ENCODE measurements around the gene SLIT2.

DNA sequence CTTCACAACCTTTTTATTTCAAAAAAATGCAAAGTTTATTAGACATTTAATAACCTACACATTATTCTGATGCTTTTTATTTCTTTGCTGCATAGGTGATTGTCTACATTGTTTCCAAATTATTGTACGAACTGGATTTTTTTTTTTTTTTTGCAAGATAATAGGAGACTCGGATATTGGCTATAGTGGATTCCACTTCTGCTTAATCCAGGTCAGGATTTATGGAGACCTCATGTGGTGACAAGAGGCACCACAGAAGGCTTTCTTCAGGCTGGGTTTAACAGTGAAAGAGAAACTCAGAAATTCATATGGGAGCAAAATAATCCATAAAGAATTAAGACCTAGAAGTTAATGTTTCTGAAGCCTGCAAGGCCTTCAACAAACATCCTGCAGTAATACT, 2.4 kb upstream of the SLIT2 start:
- TF ChIP-seq, protein P1, sequence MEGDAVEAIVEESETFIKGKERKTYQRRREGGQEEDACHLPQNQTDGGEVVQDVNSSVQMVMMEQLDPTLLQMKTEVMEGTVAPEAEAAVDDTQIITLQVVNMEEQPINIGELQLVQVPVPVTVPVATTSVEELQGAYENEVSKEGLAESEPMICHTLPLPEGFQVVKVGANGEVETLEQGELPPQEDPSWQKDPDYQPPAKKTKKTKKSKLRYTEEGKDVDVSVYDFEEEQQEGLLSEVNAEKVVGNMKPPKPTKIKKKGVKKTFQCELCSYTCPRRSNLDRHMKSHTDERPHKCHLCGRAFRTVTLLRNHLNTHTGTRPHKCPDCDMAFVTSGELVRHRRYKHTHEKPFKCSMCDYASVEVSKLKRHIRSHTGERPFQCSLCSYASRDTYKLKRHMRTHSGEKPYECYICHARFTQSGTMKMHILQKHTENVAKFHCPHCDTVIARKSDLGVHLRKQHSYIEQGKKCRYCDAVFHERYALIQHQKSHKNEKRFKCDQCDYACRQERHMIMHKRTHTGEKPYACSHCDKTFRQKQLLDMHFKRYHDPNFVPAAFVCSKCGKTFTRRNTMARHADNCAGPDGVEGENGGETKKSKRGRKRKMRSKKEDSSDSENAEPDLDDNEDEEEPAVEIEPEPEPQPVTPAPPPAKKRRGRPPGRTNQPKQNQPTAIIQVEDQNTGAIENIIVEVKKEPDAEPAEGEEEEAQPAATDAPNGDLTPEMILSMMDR (conservative IDR thresholded peaks at IDR 0.05) = 0 out of 2 replicates have a peak, but pooled peaks have one; percentile 32
- TF ChIP-seq EZH2 (IDR thresholded peaks at IDR 0.05; ENCODE audit: low read depth) = no peak
